Fibroblast of peridontal ligament (primary cell): ENCODE measurements around the gene CKS1B.

Source experiments
- DNase-seq: peaks from one replicate; pipeline ENCODE4 v3.0.0-alpha.2; 2010; ENCODE audit errors: extremely low read depth

Gene CKS1B

DNA sequence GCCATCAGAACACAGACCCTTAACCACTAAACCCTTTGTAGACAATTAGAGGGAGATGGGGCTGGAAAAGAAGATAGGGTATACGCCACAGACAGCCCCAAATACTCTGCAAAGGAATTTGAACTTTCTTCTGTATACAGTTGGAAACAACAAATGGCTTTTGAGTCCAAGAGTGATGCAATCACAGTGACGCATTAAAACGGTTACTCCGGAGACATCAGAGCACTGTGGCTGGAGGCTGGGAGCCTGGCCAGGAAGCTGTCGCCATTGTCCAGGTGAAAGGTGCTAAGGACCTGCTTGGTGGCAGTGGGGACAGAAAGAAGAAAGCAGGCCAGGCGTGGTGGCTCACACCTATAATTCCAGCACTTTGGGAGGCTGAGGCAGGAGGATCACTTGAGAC, 12.8 kb downstream of the CKS1B start:
- no peak for DNase-seq

GRCh38 chr1:154988058-154988954, 13.8 kb downstream of the CKS1B start:
- no peak for DNase-seq

DNA sequence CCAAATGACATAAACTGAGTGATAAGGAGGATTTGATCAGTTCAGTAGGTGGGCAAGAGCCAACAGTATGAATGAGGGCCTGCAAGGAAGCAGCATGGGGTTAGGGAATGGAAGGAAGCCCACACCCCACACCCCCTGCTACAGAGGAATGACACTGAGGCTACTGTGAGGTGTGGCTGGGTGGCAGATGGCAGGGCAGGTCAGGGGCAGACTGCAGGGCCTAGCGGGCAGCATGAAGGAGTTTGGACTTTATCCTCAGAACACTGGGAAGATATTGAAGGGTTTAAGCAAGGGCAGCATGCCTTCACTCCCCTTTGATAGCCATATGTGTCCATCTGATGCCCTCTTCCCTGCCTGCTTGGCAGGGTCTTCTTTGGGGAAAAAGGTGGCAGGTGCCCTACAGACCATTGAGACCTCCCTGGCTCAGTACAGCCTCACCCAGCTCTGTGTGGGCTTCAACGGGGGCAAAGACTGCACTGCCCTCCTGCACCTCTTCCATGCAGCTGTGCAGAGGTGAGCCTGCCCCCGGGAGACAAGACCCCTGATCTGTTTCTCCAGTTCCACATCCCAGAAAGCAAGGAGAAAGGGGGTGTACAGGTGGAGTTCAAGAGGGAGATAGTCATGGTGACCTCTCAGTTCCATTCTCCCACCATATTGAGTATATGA, 14.8 kb downstream of the CKS1B start:
- no peak for DNase-seq

DNA sequence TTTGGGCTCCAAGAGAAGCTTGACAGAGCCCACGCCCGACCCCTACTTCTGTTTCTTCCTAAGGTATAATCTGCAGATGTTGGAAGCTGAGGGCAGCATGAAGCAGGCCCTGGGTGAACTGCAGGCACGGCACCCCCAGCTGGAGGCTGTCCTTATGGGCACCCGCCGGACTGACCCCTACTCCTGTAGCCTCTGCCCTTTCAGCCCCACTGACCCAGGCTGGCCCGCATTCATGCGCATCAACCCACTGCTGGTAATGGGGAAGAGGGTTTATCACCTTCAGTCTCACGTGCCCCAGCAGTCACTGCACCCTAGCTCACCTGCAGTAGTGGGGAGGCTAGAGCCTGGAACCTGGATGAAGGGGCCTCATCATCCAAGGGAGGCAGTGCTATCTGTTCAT, 15.8 kb downstream of the CKS1B start:
- no peak for DNase-seq

GRCh38 chr1:154992721-154993571, 18.5 kb downstream of the CKS1B start:
- DNase-seq: no peak

DNA sequence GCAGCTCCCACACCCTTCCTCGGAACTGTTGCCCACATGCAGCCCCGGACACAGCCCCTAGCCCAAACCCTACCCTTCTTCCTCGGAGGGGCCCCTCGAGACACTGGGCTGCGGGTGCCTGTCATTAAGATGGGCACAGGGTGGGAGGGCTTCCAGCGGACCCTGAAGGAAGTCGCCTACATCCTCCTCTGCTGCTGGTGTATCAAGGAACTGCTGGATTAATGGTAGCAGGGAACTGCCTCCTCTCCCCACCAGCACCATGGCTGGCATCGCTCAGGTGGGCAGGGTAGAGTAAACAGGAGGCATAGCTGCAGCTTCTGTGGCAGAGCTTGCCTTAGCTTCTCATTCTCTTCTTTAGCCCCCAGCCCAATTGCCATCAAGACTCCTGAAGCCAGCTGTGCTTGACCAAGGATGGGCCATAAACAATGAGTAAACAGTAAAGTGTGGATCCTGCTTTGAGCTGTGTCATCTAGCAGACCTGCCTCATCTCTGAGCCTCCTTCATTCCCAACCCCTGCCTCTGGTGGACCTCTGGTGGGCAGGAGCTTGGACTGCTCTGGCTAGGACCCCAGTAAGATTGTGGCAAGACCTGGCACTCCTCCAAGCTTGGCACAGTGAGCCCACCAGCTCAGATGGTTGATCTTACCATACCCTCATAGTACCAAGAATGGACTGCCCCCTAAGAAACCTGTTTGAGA, 19.2 kb downstream of the CKS1B start, which contains the start of gene LENEP:
TSS of gene LENEP (plus strand) at position 15 of the 697 bp plus-strand sequence. CDS start at position 37, 22 bp downstream.
- no peak for DNase-seq

GRCh38 chr1:154994269-154994587, 19.7 kb downstream of the CKS1B start:
- DNase-seq: no peak

DNA sequence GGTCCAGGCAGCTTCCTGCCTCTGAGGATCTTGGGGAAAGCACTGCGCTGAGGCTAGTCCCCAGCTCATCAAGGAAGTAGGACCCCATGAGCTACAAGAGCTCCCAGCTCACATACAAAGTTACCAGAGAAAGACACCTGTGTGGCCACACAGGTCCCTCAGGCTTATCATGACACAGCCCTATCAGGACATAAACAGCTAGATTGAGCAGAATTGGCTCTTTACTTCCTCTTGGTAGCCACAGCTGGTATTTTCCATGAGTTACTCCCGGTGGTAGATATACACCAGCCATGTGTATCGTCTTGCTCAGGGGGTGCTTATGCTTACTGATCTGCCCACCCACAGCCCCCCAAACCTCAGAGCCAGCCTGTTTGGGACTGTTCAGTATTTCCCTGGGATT, 20.1 kb downstream of the CKS1B start:
- no peak for DNase-seq

DNA sequence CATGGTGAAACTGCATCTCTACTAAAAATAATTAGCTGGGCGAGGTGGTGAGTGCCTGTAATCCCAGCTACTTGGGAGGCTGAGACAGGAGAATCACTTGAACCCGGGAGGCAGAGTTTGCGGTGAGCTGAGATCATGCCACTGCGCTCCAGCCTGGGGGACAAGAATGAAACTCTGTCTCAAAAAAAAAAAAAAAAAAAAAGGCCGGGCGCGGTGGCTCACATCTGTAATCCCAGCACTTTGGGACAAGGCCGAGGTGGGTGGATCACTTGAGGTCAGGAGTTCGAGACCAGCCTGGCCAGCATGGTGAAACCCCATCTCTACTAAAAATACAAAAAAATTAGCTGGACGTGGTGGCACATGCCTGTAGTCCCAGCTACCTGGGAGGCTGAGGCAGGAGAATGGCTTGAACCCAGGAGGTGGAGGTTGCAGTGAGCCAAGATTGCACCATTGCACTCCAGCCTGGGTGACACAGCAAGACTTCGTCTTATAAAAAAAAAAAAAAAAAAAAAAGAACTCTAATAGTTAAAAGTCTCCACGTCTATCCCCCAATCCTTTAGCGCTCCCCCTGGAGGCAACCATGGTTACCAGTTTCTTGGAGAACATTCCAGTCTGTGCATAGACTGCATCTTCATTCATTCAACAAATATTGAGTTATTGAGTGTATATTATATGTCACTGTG, 21.0 kb downstream of the CKS1B start:
- peak; percentile 86 for DNase-seq

GRCh38 chr1:154996966-154997701, 22.7 kb downstream of the CKS1B start:
- no peak for DNase-seq

GRCh38 chr1:154998201-154998780, 23.8 kb downstream of the CKS1B start:
- DNase-seq: no peak

DNA sequence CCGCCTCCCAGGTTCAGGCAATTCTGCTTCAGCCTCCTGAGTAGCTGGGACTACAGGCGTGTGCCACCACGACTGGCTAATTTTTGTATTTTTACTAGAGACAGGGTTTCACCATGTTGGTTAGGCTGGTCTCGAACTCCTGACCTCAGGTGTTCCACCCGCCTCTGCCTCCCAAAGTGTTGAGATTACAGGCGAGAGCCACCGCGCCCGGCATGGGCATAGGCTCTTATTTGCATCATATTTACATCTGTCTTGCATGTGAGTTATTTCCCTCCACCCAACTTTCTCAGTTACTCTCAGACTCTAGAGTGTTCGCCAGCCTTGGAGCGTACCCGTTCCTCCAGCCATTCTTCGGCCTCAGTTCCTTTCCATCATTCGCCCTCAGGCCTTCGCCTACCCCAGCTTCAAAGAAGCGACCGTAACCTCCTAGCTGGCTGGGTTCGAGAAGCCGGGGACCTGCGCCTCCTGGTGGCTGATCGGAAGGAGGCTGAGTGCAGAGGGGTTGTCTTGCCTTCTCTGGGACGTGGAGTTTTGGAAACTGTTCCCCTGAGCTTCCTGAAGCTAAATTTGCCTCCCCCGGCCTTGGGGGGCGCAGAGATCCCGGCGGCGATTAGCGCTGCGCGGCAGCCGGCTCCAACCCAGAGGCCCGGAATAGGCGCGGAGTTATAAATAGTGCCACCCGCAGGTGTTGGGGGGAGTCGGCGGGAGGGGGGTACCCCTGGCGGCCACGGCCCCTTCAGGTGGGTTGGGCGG, 24.5 kb downstream of the CKS1B start:
- peak; percentile 71 for DNase-seq

DNA sequence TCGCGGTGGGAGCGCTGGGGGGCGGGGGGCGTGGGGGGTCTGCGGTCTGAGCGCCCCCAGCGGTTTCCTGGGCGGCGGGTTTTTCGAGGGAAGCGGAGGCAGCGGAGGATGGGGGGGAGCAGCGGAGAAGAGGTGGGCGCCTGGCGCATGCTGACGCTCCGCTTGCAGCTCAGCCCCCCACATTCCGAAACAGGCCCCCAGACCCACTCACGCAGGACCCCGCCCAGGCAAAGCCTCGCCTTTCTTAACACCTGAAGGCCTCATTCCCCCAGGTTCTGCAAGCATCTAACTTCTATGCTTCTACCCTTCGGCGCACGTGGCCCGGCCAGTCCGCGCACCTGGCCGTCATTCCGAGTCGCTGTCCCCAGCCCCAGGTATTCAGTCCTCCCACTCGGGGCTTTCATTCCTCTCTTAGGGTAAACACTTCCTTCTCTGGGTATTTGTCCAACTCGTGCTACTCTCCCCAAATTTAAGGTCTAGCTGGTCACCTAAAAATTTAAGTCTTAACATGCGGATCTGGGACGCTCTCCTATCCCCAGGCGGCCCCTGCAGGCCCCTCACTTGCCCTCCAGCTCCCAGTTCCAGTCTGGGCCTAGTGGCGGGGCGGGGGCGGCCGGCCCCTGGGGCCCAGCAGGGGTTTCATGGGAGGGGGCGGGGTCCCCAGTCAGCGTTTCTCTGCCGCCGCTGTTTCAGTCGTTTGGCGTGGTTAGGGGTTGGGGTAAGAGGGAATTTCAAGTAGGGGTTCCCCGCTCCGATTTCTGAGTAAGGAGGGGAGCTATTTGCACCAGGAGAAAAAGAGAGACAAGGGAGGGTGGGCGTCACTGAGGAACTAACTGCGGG, 25.3 kb downstream of the CKS1B start:
- DNase-seq: peak; percentile 5

GRCh38 chr1:155000411-155000725, 25.9 kb downstream of the CKS1B start:
- no peak for DNase-seq

DNA sequence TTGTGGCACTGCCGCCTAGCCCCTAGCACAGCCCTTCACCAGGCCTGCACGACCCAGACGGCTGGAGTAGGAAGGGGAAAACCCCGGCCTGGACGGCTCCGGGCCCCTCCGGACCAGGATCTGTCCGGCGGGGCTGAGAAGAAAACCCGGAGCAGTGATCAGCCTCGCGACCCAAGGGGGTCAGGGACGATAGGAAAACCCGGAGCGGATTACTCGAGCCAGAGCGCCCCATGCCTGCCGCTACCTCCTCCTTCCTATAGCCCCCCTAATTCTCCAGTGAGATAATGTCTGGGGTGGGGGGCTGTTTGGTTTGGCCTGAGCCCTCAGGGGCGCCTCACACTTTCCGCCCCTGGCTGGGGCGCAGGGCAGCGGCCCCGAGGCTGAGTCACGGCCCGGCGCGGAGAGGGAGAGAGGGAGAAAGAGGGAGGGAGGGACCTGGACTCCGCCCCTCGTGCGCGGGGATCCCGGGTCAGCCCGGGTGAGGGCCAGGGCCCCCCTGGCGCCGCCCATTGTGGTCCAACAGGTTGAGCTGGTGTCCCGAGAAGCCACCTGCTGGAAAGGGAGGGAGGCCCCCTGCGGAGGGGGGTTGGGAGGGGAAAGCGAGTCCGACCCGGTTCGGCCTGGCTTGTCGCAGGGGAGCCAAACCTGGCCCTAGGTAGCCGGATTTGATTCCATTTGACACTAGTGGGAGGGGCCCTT, 26.4 kb downstream of the CKS1B start:
- DNase-seq: peak; percentile 82

DNA sequence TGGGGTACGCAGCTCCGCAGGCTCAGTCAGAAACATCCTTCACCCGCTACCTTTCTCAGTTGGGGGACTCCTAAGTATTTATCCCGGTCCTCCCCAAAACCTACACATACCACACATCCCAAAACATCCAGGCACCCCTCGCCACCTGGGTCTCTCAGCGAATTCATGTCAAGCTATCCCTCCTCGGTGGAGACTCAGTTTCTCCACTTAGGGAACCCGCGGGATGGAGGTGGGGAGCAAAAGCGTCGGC, 26.9 kb downstream of the CKS1B start:
- DNase-seq: peak; percentile 28

DNA sequence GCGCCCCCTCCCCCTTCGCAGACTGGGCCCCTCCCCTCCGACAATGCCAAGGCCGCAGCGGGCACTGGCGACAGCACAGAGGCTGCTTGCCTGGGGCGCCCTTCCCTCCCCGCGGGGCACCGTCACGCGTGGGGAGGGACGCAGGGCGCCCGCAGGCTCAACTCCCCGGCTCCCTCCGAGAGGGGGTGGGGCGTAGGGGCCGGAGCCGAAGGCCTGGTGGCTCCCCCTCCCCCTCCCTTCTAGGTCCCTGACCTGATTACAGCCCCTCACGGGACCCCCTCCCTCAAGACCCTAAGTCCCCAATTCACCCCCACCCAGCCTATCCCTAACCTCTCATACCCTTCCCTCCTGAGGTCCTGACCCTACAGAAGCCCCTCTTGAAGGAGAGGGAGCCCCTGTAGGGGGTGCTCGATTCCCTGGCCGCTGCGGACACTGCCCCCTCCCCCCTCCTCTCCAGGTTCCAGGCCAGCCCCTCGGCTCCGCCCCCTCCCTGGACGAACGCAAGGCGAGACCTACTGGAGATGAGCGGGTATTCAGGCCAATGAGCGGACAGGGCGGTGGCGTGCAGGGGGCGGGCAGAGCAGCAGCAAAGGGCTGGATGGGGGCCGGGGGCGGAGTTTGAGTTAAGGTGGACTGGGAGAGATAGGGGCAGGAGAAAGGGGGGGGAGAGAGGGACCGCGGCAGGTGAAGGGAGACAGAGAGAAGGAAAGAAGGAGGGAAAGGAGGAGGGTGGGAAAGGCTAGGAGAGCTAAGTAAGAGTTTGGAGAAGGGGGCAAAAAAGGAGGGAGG, 27.4 kb downstream of the CKS1B start:
- peak; percentile 97 for DNase-seq
